GM12873 (cell line): ENCODE results near the gene MISP.

Experiments
- TF ChIP-seq, protein P1 (sequence below): IDR thresholded peaks from 2 replicates; pipeline ENCODE4 v1.5.1; 2012; ENCODE audit warnings: low read depth, mild to moderate bottlenecking, moderate library complexity, low read length, control low read depth; ENCODE audit not compliant: insufficient read depth; ENCODE audit errors: missing control alignments

MISP gene

DNA sequence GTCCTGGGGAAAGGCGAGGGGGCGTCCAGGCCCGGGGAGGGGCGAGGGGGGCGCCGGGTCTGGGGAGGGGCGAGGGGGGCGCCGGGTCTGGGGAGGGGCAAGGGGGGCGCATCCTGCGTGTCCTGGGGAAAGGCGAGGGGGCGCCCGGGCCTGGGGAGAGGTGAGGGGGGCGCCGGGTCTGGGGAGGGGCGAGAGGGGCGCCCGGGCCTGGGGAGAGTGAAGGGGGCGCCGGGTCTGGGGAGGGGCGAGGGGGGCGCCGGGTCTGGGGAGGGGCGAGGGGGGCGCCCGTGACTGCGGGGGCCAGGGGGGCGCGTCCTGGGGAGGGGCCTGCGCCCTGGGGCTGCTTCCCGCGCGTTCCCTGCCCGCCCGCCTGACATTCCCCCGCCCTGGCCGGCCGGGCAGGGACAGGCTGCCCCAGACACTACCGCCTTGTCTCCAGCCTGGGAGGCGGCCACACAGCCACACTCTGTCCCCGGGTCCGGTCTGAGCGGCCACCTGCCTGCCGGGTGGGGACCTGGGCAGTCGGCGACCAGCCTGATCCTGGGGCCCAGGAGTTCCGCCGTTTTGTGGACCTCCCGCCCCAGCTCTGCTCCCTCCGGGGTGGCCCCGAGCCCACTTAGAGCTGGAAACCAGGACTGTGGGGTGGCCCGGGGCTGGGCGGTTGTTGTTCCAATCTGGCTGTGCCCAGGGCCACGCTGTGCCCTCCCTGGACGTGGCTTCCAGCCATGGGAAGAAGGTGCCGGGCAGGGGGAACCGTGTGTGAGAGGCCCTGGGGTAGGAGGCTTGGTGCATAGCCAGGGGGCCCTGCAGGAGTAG lies 30.4 kb upstream of the MISP start:
- TF ChIP-seq, protein P1, sequence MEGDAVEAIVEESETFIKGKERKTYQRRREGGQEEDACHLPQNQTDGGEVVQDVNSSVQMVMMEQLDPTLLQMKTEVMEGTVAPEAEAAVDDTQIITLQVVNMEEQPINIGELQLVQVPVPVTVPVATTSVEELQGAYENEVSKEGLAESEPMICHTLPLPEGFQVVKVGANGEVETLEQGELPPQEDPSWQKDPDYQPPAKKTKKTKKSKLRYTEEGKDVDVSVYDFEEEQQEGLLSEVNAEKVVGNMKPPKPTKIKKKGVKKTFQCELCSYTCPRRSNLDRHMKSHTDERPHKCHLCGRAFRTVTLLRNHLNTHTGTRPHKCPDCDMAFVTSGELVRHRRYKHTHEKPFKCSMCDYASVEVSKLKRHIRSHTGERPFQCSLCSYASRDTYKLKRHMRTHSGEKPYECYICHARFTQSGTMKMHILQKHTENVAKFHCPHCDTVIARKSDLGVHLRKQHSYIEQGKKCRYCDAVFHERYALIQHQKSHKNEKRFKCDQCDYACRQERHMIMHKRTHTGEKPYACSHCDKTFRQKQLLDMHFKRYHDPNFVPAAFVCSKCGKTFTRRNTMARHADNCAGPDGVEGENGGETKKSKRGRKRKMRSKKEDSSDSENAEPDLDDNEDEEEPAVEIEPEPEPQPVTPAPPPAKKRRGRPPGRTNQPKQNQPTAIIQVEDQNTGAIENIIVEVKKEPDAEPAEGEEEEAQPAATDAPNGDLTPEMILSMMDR: no peak

DNA sequence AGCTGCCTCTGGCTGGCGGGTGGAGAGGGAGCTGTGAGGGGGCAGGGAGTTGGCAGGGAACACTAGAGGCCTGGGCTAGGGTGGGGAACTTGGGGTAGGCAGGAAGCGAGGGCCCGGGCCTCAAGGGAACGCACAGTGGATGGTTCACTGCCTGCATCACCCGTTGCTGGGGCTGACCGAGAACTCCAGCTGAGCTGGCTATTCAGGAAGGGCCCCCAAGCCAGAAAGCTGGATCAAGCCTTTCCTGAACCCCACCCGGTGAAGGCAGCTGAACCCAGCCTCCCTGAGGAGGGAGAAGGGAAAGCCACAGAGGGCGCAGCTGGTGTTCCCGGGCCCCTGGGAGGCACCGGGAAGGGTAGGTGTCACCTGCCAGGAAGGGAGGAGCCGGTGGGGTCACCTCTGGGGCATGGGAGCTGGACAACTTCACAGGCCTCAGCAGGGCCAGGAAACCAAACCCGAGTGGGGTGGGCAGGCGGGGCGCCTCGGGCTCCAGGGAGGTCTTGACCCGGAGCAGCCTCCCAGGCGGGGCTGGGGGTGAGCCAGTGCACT lies 28.3 kb upstream of the MISP start:
- TF ChIP-seq, protein P1: no peak

DNA sequence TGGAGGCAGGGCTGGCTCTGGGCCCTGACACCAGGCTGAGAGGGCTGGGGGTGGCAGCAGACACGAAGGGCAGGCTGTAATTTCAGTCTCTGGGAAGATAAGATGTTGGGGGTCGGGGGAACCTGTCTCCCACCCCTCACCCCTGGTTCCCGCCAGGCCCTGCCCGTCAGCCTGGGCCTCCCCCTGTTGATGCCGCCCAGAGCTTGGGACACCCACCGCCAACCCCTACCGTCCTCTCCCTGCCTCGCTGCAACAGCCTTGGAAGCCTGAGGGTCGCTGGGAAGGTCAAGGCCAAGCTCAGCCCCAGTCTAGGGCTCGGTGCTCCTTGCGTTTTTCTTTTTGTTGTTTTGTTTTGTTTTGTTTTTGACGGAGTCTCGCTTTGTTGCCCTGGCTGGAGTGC lies 27.7 kb upstream of the MISP start:
- TF ChIP-seq, protein P1: no peak

DNA sequence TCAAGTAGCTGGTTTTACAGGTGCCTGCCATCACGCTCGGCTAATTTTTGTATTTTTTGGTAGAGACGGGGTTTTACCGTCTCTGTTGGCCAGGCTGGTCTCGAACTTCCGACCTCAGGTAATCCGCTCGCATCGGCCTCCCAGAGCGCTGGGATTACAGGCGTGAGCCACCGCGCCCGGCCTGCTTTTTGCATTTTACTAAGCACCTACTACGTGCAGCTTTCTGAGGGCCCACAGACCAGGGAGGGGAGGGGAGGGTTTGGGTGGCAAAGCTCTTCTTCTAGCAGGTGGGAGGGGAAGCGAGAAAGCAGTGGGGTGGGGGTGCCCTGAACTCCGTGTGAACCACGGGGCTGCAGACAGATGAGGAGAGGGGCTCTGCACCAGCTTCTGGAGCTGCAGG lies 27.2 kb upstream of the MISP start:
- TF ChIP-seq, protein P1: no peak

DNA sequence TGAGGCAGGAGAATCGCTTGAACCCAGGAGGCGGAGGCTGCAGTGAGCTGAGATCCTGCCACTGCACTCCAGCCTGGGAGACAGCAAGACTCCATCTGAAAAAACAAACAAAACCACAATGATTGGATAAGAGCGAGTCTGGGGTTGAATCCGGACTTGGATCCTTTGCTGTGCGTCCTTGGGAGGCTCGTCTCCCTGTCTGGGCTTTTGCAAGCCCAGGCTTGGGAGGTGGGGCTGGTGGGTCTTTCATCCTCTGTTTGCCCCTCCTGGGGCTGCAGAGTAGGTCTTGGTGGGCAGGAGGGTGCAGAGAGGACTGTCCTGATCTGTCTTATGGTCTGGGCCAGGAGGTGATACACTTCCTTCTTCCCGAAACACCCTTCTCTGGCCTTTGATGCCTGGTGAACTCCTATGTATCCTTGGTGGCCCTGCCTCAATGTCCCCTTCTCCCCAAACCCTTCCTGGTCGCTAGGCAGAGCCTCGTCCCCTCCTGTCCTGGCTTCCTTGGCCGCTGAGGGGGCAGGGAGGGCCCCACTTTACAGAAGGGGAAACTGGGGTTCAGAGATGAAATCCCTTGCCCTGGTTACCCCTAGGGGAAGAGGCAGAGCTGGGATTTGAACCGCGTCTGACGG lies 25.3 kb upstream of the MISP start:
- TF ChIP-seq, protein P1: no peak

DNA sequence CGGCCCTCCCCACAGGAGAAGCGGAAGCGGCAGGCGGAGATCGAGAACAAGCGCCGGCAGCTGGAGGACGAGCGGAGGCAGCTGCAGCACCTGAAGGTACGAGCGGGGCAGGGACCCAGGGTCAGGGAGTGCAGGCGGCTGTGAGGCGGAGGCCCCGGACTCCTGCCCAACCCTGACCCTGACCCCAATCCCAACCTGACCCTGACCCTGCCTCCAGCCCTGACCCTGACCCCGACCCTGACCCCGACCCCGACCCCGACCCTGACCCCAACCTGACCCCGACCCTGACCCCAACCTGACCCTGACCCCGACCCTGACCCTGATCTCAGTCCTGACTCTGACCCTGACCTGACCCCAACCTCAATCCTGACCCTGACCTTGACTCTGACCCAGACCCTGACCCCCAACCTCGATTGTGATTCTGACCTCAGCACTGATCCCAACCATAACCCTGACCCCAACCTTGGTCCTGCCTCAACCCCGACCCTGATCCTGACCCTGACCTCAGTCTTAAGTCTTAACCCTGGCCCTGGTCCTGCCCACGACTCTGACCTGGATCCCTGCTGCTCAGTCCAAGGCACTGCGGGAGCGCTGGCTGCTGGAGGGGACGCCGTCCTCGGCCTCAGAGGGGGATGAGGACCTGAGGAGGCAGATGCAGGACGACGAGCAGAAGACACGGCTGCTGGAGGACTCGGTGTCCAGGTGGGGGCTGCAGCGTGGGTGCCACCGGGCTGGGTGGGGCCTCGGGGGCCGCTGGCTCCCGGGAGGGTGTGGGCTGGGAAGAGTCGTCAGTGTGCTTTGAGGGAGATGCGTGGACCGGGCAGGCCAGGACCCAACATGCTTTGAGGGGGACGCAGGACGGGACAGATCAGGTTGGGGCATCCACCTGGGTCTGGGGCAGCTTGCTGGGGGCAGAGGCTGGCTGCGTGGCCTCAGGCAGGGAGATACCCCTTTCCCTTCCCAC lies 23.6 kb upstream of the MISP start:
- TF ChIP-seq, protein P1: no peak
